Central memory CD8-positive, alpha-beta T cell (primary cell): Measurements from ENCODE around the gene KIF13A.
"Not testable (repeated sequence)": the region's sequence is repeated elsewhere in the genome, so short reads cannot be mapped to it uniquely, and the experiment has no call there.

ENCODE experiments used
- ATAC-seq: fragments of 150-1000 bp; cut with Tn5 transposase; replicated peaks from 2 replicates; pipeline ENCODE4 v1.10.0; 2022; ENCODE audit warnings: mild to moderate bottlenecking, moderate FRiP score, moderate number of reproducible peaks; ENCODE audit not compliant: poor library complexity, severe bottlenecking; ENCODE audit errors: extremely low read depth
- DNase-seq, 2 donors: peaks; one replicate each; pipeline ENCODE4 v3.0.0; 2021; ENCODE audit warnings: low spot score in 2 of 2
- H3K27ac Mint-ChIP-seq: one replicate; pipeline ENCODE4 v1.8.0; 2022; ENCODE audit warnings: low read depth, mild to moderate bottlenecking, moderate library complexity, mixed read lengths
- H3K27me3 Mint-ChIP-seq: one replicate; pipeline ENCODE4 v1.8.0; 2022; ENCODE audit warnings: mixed read lengths
- H3K36me3 Mint-ChIP-seq: one replicate; pipeline ENCODE4 v1.8.0; 2022; ENCODE audit warnings: mild to moderate bottlenecking, moderate library complexity, mixed read lengths; ENCODE audit not compliant: insufficient read depth
- H3K4me1 Mint-ChIP-seq: one replicate; pipeline ENCODE4 v1.8.0; 2022; ENCODE audit warnings: mixed read lengths
- H3K4me3 Mint-ChIP-seq: one replicate; pipeline ENCODE4 v1.8.0; 2022; ENCODE audit warnings: mild to moderate bottlenecking, moderate library complexity, mixed read lengths
- H3K9me3 Mint-ChIP-seq: one replicate; pipeline ENCODE4 v1.8.0; 2022; ENCODE audit warnings: mixed read lengths

The KIF13A gene

DNA sequence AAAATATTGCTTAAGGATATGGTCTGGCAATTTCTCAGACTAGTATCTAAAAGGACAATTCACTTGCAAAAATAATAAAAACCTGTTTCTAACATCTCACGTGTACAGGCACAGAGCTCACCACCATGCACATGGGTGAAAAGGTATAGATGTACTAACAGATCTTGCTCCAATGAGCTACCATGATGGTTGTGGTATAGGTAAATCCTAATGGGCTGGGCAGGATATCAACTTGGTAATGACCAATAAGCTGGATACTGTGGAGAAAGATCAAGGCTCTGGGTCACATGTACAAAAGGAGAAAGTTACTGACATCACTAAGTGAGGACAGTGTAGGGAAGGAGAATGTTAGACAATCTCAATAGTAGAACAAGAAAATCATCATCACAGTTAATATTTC is 169.7 kb downstream of the KIF13A start:
- no peak overlapping the region for H3K27ac Mint-ChIP-seq
- no peak for ATAC-seq
- peaks cover 27% of the 10 kb centered on the region for H3K27me3 Mint-ChIP-seq
- H3K9me3 Mint-ChIP-seq = no peaks in the 10 kb centered on the region
- no peak for DNase-seq
- no peak overlapping the region for H3K4me3 Mint-ChIP-seq
- no peaks in the 10 kb centered on the region for H3K36me3 Mint-ChIP-seq
- no peaks in the 10 kb centered on the region for H3K4me1 Mint-ChIP-seq

DNA sequence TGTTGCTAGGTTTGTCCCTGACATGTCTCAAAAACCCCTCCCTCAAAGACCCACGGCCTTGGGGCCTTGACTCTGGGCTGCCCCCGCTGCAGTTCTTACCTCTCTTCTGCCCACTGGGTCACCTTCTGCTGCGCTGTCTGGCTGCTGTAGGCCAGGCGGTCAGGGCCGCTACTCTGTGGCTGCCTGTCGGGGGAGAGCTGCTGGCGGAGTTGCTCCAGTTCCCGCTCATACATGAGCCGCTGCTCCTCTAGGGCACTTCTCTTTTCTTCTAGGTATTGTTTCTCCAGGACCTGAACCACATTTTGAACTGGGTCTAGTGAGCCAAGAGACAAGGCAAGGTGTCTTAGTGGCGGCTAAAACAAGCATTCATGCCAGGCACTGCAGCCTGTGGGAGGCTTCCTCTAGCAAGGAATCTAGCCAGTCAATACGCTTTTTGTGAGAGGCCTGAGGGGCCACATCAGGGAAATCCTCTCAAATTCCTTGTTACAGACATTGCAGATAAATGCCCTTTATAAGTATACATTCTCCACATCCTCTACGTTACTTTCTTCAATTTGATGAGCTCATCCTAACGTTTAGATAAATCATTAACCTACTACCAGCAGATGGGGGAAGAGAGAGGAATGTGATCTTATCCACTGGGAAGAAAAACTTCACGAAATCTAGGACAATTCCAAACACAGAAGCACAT is 170.4 kb downstream of the KIF13A start:
- H3K4me1 Mint-ChIP-seq = no peaks in the 10 kb centered on the region
- DNase-seq (no peak), ATAC-seq (no peak)
- no peaks in the 10 kb centered on the region for H3K36me3 Mint-ChIP-seq
- no peak overlapping the region for H3K4me3 Mint-ChIP-seq
- peaks cover 27% of the 10 kb centered on the region for H3K27me3 Mint-ChIP-seq
- no peak overlapping the region for H3K27ac Mint-ChIP-seq
- H3K9me3 Mint-ChIP-seq = no peaks in the 10 kb centered on the region

DNA sequence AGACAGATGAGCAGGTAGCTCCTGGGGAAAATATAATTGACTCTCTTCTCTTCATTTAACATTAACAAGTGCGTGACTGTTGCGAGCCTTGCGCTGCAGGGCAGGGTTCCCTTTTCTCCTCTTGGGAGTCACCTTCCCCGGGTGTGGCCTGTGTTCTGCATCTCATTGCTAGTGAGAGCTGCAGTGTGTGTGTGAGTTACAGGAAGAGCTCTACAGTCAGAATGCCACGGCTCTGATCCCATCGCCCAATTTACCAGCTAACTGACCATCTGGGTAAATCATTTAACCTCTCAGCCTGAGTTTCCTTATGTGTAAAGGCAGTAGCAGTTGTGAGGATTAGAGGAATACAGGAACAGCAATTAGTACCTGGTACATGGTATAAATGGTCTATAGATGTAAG is 173.9 kb downstream of the KIF13A start:
- H3K36me3 Mint-ChIP-seq = no peaks in the 10 kb centered on the region
- no peaks in the 10 kb centered on the region for H3K4me1 Mint-ChIP-seq
- H3K27me3 Mint-ChIP-seq = peaks cover 25% of the 10 kb centered on the region
- H3K4me3 Mint-ChIP-seq = no peak overlapping the region
- no peaks in the 10 kb centered on the region for H3K9me3 Mint-ChIP-seq
- H3K27ac Mint-ChIP-seq = no peak overlapping the region
- DNase-seq = no peak
- no peak for ATAC-seq

DNA sequence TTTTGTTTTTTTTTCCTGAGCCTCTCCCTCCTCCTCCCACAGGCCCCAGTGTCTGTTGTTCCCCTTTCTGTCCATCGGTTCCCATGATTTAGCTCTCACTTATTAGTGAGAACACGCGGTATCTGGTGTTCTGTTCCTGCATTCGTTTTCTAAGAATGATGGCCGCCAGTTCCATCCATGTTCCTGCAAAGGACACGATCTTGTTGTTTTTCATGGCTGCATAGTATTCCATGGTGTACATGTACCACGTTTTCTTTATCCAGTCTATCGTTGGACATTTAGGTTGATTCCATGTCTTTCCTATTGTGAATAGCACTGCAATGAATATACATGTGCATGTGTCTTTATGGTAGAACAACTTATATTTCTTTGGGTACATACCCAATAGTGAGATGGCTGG is 175.1 kb downstream of the KIF13A start:
- no peak for DNase-seq
- H3K4me1 Mint-ChIP-seq = no peaks in the 10 kb centered on the region
- H3K27me3 Mint-ChIP-seq = peaks cover 26% of the 10 kb centered on the region
- peaks cover 2% of the 10 kb centered on the region for H3K36me3 Mint-ChIP-seq
- no peak overlapping the region for H3K27ac Mint-ChIP-seq
- no peak for ATAC-seq
- H3K9me3 Mint-ChIP-seq = no peaks in the 10 kb centered on the region
- H3K4me3 Mint-ChIP-seq = no peak overlapping the region

DNA sequence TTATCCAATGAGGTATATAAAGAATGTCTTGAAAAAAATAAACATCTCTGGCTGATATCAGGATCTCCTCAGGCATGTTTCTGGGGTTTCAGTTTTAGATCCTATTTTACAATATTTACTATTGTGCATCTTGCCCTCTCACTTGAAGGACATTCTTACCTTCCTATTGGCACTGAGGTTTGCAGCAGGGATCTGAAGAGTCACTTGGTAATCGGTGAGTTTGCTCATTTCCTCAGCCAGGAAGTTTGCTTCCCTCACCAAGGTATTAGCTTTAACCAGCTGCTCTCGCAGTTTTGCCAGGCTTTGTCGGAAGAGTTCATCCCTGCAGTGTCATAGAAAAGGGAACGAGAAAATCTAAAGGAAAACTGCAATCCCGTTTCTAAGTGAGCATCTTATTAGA is 178.8 kb downstream of the KIF13A start:
- DNase-seq (no peak), ATAC-seq (no peak)
- Mint-ChIP-seq H3K36me3 (peaks cover 2% of the 10 kb centered on the region), H3K9me3 (no peaks in the 10 kb centered on the region), H3K4me1 (no peaks in the 10 kb centered on the region), H3K4me3 (no peak overlapping the region), H3K27ac (no peak overlapping the region), H3K27me3 (peaks cover 31% of the 10 kb centered on the region)

DNA sequence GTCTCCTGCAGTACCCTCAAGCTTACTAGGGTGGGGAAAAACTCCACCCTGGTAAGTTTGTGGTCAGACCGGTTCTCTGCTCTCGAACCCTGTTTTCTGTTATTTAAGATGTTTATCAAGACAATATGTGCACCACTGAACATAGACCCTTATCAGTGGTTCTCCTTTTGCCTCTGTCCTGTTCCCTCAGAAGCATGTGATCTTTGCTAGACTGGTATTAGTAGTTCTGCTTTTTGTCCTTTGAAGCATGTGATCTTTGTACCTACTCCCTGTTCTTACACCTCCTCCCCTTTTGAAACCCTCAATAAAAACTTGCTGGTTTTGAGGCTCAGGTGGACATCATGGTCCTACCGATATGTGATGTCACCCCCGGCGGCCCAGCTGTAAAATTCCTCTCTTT is 180.0 kb downstream of the KIF13A start:
- H3K4me3 Mint-ChIP-seq, H3K4me1 Mint-ChIP-seq, H3K27ac Mint-ChIP-seq, H3K9me3 Mint-ChIP-seq, ATAC-seq, DNase-seq, H3K36me3 Mint-ChIP-seq: not testable (repeated sequence)
- H3K27me3 Mint-ChIP-seq = peaks cover 37% of the 10 kb centered on the region

DNA sequence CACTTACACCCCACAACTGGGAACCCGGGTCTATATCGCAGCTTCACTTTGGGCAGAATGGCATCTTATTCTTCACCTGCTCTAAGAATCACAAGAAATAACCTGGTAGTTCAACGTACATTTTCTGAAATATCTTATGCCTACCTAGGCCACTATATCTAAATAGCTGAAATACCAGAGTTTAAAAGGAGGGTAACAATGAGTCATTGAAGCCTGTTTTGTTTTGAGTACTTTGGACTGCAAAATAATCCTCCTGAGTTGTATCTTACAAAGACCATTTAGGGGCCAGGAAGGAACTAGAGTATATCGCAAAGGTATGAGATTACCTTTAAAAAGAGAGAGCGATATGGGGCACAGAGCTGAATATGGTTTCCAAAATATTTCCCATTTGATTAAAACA is 184.0 kb downstream of the KIF13A start:
- peaks cover 2% of the 10 kb centered on the region for H3K36me3 Mint-ChIP-seq
- no peak overlapping the region for H3K27ac Mint-ChIP-seq
- no peak overlapping the region for H3K4me3 Mint-ChIP-seq
- no peak for ATAC-seq
- H3K27me3 Mint-ChIP-seq = peaks cover 59% of the 10 kb centered on the region
- H3K9me3 Mint-ChIP-seq = no peaks in the 10 kb centered on the region
- no peaks in the 10 kb centered on the region for H3K4me1 Mint-ChIP-seq
- no peak for DNase-seq

DNA sequence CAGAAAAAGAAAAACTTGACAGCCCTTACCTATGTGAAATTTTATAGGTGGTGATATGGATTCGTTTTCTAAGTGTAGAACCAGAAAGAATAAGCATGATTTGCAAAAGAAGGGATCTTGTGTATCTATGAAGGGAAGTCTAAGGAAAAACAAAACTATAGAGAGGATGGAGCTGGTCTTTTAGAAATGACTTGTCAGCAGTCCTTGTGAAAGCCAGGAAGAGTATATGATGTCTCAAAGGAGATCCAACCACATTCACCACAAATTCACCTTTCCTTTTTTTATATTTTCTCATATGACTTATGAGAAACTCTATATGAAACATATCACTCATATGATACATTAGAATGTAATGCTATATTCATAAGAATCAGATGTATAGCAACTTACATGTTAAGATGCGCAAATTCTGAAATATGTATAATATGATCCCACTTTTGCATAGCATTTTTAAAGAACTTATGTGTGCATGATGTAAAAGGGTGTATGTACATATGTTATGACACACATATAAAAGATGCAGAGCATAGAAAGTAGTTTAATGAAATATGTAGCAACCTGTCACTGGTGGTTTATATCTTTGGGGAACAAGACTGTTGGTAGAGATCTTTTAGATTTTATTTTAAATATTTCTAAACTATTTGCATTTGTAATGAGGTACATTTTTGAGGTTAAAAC is 188.8 kb downstream of the KIF13A start:
- Mint-ChIP-seq H3K4me3 (no peak overlapping the region), H3K9me3 (no peaks in the 10 kb centered on the region)
- ATAC-seq = no peak

DNA sequence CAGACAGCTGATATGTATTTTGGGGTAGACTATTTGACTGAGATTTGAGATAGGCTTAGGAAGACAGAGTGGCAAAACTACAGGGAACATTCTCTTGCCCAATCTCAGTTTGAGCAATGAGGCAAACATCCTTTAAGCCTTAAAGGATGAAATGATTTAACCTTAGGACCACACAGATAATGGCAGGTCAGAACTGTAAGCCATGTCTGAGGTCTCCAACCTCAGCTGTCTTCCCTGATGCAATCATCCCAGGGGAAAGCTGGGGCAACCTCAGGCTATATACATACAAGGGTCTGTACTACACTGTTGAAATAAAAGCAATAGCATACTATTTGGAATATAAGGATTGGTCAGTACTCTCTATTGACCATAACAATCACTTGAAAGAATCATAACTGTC is 196.9 kb downstream of the KIF13A start:
- Mint-ChIP-seq H3K27ac (no peak overlapping the region), H3K27me3 (peaks cover 9% of the 10 kb centered on the region), H3K9me3 (no peaks in the 10 kb centered on the region), H3K4me1 (no peaks in the 10 kb centered on the region), H3K4me3 (no peak overlapping the region), H3K36me3 (no peaks in the 10 kb centered on the region)
- ATAC-seq = no peak
- no peak for DNase-seq

More for the DNA sequence above, 188.8 kb downstream of the KIF13A start:
- no peaks in the 10 kb centered on the region for H3K4me1 Mint-ChIP-seq
- no peak for DNase-seq
- no peaks in the 10 kb centered on the region for H3K36me3 Mint-ChIP-seq
- H3K27ac Mint-ChIP-seq = no peak overlapping the region
- peaks cover 53% of the 10 kb centered on the region for H3K27me3 Mint-ChIP-seq

DNA sequence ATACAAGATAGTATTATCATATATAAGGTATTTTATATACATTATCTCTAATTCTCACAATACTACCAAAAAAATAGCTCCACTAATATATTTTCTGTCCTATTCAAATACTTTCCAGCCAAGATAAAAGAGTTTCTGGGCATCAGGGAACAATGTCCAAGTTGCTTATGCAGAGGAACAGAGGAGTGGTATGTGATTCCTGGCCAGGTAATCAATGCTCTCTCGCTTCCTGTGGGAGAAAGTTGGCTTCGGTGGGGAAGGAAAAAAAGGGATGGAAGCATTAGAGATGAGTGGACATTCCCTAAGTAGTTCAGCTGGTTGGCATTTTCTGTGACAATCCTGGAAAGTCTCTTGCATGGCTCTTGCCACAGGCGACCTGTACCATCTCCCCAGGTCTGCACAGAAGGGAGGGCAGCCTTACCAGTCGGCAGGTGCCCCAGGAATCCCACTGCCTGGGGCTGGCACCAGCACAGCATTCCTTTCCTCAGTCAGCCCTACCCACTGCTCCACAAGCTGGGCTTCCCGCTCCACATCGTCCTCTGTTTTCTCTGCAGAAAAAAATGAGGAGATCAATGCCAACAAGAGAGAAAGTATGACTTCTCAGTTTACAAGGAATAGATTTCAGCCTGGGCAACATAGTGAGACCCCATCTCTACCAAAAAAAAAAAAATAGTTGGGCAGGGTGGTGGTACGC is 202.2 kb downstream of the KIF13A start:
- DNase-seq (no peak), ATAC-seq (no peak)
- H3K9me3 Mint-ChIP-seq = no peaks in the 10 kb centered on the region
- peaks cover 2% of the 10 kb centered on the region for H3K36me3 Mint-ChIP-seq
- no peak overlapping the region for H3K4me3 Mint-ChIP-seq
- H3K4me1 Mint-ChIP-seq = no peaks in the 10 kb centered on the region
- peaks cover 14% of the 10 kb centered on the region for H3K27me3 Mint-ChIP-seq
- H3K27ac Mint-ChIP-seq = no peak overlapping the region

DNA sequence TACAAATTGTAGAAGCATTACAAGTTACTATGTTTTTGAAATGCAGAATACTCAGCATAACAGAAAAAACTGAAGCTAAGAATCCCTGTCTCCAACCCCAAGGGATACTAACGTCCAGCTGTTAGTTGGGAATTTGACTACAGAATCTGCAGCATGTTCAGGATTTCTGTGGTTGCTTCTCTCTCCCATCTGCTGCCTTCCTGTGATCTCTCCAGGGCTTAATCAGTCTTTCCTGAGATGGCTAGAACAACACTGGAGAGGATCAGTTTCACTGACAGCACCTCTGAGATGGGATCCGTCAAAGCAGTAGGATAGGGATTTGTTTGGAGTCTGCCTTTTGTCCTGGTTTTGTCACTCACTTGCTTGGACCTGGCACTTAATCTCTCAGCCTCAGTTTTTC is 207.4 kb downstream of the KIF13A start:
- peaks cover 24% of the 10 kb centered on the region for H3K27me3 Mint-ChIP-seq
- ATAC-seq = no peak
- H3K27ac Mint-ChIP-seq = no peak overlapping the region
- no peaks in the 10 kb centered on the region for H3K4me1 Mint-ChIP-seq
- peaks cover 8% of the 10 kb centered on the region for H3K36me3 Mint-ChIP-seq
- no peaks in the 10 kb centered on the region for H3K9me3 Mint-ChIP-seq
- no peak for DNase-seq
- no peak overlapping the region for H3K4me3 Mint-ChIP-seq

DNA sequence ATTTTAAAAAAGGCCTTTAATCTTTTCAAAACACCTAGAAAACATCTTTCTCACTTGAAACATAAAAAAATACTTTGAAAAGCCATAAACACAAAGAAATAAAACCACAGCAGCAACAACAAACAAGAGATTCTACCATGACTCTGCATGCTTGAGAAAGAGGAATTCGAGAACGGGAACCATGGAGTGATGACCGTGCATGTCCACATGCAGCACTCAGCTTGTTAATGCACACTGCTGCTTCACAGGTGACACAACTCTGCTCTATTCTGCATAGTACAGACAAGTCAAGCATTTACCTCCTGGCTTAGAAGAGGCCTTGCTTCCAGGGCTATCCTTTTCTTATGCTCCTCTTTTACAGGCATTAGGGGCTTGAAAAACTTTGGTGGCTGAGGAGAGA is 215.8 kb downstream of the KIF13A start:
- DNase-seq (no peak), ATAC-seq (no peak)
- Mint-ChIP-seq H3K9me3 (no peaks in the 10 kb centered on the region), H3K36me3 (peaks cover 3% of the 10 kb centered on the region), H3K4me3 (no peak overlapping the region), H3K4me1 (no peaks in the 10 kb centered on the region), H3K27me3 (peaks cover 35% of the 10 kb centered on the region), H3K27ac (no peak overlapping the region)

DNA sequence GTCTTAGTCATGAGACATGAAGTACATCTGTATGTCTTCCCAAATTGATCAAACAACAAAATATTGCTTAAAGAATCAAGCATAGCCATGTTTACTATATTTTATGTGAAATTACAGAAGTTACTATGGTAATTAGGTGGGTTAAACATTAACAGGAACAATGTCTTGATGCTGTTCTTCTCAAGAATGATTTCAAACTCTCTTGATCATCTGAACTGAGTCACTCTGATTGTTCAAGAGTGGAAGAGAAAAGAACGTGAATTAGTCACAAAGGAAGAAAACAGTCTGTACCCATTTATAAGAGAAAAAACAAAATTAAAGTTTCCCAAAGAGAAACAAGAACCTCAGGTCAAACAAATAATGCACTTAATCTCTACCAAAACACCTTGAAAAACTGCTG is 218.6 kb downstream of the KIF13A start:
- Mint-ChIP-seq H3K4me1 (no peaks in the 10 kb centered on the region), H3K4me3 (no peak overlapping the region), H3K27me3 (peaks cover 42% of the 10 kb centered on the region), H3K27ac (no peak overlapping the region), H3K36me3 (peaks cover 1% of the 10 kb centered on the region), H3K9me3 (no peaks in the 10 kb centered on the region)
- DNase-seq = no peak
- no peak for ATAC-seq
